Thyroid gland (tissue), 4 donors: ENCODE results near the gene ZMAT3.

Experiments
- POLR2A ChIP-seq, 2 donors: fragments of 450-650 bp; IDR thresholded peaks; one replicate each; pipeline ENCODE4 v1.6.1; 2017; ENCODE audit warnings: antibody characterized with exemption in 2 of 2, mild to moderate bottlenecking in 2 of 2, moderate library complexity in 1 of 2
- TF ChIP-seq, protein P1 (sequence below), 6 experiments: fragments of 200-600 bp in 3 of 6; fragments of 450-650 bp in 3 of 6; sonication (generic) in 3 of 6; IDR thresholded peaks; one replicate each; pipeline ENCODE4 v1.5.1; 2016 to 2019; ENCODE audit warnings: antibody characterized with exemption in 6 of 6, mild to moderate bottlenecking in 2 of 6, inconsistent platforms in 1 of 6, moderate library complexity in 1 of 6

DNA sequence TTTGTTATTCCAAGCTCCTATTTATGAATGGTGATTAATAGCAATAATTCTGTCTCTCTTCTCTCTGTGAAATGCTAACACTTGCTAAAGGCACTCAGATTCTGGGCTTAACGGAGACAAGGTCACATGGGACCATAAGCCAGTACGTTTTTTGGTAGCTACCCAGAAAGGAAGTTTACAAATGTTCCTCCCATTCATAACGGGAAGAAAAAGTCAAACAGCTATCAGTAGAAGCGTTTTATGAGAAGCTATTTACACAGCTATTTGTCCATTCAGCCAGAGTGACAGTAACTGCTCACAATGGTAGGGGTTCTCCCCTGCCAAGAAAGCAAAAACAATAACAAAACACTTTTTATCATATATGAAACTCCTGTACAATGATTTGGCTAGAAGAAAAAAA is 51.5 kb downstream of the ZMAT3 start:
- TF ChIP-seq, protein P1, sequence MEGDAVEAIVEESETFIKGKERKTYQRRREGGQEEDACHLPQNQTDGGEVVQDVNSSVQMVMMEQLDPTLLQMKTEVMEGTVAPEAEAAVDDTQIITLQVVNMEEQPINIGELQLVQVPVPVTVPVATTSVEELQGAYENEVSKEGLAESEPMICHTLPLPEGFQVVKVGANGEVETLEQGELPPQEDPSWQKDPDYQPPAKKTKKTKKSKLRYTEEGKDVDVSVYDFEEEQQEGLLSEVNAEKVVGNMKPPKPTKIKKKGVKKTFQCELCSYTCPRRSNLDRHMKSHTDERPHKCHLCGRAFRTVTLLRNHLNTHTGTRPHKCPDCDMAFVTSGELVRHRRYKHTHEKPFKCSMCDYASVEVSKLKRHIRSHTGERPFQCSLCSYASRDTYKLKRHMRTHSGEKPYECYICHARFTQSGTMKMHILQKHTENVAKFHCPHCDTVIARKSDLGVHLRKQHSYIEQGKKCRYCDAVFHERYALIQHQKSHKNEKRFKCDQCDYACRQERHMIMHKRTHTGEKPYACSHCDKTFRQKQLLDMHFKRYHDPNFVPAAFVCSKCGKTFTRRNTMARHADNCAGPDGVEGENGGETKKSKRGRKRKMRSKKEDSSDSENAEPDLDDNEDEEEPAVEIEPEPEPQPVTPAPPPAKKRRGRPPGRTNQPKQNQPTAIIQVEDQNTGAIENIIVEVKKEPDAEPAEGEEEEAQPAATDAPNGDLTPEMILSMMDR (IDR thresholded peaks at IDR 0.05), result no peak
- no peak for TF ChIP-seq POLR2A (IDR thresholded peaks at IDR 0.05)
